IPS-11a (cell line): ENCODE results near the gene SHISA2.

Source experiments
- H3K4me3 ChIP-seq: one replicate; pipeline ENCODE4 v1.5.1; 2013; ENCODE audit warnings: low read depth, low read length, control low read depth

SHISA2 gene

DNA sequence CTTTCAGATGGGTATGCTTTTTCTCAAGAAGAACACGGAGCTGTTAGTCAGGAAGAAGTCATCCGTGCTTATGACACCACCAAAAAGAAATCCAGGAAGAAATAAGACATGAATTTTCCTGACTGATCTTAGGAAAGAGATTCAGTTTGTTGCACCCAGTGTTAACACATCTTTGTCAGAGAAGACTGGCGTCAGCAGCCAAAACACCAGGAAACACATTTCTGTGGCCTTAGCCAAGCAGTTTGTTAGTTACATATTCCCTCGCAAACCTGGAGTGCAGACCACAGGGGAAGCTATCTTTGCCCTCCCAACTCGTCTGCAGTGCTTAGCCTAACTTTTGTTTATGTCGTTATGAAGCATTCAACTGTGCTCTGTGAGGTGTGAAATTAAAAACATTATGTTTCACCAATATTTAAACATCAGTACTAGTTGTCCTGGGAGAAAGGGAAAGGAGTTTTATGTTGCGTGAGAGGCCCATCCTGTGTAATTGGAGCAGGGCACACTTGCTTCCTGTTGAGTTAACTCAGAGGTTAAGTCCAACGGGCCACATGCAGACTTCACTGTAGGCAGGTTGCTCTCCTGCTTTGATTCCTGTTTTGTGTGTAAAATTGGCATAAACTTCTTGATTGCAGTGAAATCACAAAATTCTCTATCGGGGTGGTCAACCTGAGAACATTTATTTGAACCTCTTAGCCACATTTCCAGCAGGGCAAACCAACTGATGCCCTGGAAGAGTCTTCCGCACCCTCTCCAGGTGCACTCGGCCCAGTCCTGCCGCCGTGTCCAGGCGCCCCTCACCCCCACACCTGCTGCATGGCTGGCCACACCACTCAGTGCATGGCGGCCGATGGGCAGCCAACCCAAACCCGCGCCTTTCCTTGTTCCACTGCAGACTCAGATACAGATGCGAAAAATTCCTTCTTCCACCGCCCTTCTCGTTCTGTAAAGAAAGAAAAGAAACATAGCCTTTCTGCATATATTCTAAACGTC, 31.6 kb downstream of the SHISA2 start:
- H3K4me3 ChIP-seq = no peak overlapping the region

DNA sequence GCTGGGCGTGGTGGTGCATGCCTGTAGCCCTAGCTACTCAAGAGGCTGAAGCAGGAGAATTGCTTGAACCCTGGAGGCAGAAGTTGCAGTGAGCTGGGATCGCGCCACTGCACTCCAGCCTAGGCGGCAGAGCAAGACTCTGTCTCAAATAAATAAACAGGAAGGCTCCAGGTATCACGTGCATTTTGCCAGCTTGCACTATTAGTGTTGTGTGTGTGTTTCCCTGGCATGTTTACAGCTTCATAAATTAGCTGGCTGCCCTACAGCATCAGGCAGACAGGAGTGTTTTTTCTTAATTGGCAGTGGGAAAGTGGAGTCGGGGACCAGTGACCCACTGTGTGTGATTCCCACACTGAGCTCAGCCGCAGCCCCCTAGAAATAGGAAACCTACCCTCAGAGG, 32.6 kb downstream of the SHISA2 start:
- H3K4me3 ChIP-seq = no peak overlapping the region

DNA sequence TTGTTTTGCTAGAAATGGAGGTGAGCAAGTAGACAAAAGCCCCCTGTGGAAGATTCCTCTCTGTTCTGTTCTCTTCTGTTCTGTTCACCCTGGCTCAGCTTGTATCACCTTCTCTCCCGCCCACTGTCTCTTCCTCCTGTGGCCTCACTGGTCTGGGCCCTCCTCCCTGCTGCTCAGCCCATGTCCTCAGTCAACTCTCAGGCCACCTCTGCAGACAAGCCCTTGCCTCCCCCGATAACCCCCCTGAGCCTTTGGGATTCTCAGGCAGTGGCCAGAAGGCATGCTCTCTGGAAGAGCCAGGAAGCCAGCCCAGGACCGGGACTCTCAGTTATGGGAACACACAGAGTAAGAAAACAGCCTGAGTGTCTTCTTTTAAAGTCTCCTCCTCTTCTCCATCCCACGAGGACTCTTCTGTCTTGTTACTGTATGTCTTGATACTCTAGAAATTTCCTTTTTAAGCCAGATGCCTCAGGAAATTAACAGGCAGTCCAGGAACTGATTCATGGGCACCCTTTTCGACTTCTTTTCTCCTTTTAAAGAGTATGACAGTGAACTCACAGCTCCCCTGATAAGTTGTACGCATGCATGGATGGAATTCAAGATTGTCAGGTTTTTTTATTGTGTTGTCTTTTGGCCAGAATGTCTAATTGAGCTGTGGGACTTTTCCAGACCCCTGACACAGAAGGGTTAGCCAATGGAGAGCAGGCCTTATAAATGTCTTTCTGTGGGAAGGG, 33.7 kb downstream of the SHISA2 start:
- no peak overlapping the region for H3K4me3 ChIP-seq

DNA sequence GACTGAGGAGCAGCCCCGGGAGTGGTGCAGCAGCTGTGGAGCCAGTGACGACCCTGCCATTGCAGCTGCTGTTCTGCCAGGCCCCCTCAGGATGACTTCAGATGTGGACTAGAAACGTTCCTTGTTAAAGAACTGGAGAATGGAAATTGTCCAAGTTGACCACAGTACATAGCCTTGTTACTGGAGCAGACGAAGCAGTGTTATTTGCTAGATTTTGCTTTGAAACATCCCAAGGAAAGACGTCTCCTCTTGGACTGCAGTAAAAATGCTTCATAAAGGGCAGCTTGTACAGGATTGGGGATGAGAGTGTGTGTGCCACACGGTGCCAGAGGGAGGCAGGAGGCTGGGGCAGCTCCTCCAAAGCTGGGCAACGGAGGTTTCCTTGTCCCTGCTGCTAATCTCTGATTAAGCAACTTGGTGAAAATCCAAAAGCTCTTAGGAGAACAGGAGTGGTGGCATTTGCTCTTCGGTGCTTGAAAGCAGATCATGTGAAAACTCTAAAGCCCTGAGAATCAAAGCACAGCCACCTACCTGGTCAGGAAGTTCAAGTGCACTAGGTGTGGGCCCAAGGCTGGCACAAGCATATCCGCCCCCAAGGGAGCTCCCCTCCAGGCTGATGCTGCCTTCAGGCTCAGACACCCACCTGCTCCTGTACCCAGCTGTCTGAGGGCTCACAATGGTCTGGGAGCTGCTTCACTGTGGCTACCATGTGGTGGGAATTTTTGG, 34.5 kb downstream of the SHISA2 start:
- no peak overlapping the region for H3K4me3 ChIP-seq

DNA sequence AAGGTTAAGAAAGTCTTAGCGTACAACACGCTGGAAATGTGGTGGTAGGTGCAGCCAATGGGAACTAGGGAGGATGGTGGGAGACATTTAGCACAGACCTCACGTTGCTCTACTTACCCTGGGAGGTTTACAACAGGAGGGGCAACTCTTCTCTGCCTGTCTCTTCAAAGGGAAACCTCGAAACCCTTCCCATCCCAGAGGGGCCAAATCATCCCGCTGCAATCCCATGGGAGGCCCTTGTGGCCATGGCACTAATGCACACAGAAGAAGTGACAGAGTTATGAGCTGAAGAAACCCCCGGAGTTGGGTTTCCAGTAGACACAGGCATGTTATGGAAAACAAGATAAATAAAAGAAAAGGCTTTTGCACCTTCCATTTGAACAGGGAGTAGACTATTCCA, 35.6 kb downstream of the SHISA2 start:
- H3K4me3 ChIP-seq = no peak overlapping the region

DNA sequence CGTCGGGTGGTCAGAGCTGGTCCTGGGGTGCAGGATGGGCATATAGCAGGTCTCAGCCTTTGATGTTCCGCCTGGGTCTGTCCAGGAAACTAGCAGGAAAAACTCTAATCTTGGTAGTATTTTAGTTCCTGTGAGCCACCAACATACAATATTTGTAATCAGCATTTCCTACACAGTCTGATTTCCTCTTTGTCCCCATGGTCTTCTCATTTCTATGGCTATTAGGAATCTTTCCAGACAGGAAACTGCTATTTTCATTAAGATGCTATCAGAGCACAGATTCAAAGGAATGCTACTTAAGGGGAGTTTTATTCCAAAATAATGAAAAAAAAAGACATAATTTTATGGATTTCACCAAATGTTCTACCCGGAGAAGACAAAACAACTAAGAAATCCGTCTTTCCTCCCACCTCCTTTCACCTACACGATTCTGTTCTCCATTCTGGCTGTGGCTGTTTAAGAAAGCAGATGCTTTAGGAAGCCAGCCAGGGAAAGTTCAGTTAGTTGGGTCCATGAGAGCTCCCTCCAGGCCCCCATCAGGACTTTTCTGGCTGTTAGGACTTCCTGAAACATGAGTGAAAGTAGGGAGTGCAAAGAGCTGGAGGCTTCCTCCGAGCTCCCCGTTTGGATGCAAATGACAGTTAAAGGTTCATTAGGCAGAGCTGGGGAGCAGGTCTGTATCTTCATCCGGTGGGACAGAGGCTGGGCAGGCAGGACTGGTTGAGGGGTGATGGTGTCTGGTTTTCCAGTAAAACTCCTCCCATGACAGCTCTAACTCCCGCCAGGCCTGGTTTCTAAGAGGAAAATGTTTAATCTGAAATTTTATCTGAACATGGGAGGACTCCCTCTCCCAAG, 36.3 kb downstream of the SHISA2 start:
- no peak overlapping the region for H3K4me3 ChIP-seq

DNA sequence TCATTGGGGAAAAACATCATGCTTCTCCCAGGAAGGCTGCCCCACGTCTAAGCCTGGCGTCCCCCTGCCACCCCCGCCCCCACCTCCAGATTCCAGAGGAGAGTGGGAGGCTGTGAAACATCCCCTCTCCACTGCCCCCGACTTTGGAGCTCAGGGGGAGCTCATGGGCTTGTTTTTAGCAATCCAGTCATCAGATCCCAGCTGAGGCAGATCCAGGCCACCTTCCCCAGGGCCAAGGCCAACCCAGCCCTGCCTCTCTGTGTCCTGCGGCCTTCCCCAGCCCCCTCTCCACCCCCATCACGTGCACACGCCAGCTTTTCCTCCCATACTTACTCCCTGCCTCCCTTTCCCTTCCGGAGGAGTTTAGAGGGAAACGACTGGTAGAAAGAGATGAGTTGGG, 38.8 kb downstream of the SHISA2 start:
- H3K4me3 ChIP-seq = no peak overlapping the region

DNA sequence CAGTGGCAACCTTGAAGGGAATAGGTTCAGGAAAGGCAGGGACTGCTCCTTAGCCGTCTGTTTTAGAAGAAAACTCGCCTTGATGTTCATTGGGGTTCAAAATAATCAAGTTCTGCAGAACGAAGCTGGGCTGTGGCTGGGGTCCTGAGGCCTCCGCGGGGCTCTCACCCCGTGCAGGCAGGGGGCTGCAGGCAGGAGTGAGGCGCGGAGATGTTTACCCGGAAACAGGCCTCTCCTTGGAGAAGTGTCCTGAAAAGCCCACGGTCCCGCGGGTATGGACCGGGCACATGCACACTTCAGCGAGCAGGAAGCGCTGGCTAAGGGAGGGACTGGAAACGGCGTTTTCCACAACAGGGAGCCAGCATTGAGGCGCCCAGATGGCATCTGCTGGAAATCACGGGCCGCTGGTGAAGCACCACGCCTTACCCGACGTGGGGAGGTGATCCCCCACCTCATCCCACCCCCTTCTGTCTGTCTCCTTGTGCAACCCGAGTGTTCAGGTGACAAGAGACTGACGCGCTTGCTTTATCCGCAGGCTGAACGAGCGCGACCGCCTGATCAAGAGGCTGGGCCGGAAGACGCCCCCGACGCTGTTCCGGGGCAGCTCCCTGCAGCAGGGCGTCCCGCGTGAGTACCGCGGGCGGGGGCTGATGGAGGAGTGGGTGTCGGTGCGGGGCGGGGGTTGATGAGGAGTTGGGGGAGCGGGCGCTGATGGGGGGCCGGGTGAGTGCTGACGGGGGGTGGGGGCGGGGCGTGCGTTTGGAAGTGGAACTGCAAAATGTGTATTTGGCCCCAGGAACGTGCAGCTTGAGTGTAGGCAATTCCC, 39.6 kb downstream of the SHISA2 start:
- H3K4me3 ChIP-seq = no peak overlapping the region

DNA sequence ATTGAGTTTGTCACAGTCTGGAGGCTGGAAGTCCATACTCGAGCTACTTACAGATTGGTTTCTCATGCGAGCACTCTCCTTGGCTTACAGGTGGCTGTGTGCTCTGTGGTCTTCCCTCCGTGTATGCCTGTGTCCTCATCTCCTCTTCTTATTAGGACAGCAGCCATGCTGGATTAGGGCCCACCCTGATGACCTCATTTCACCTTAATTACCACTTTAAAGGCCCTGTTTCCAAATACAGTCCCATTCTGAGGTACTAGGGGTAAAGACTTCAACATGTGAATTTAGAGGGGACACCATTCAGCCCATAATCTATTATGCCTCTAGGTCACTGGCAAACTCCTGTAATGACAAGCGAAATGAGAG, 40.6 kb downstream of the SHISA2 start:
- H3K4me3 ChIP-seq = no peak overlapping the region

DNA sequence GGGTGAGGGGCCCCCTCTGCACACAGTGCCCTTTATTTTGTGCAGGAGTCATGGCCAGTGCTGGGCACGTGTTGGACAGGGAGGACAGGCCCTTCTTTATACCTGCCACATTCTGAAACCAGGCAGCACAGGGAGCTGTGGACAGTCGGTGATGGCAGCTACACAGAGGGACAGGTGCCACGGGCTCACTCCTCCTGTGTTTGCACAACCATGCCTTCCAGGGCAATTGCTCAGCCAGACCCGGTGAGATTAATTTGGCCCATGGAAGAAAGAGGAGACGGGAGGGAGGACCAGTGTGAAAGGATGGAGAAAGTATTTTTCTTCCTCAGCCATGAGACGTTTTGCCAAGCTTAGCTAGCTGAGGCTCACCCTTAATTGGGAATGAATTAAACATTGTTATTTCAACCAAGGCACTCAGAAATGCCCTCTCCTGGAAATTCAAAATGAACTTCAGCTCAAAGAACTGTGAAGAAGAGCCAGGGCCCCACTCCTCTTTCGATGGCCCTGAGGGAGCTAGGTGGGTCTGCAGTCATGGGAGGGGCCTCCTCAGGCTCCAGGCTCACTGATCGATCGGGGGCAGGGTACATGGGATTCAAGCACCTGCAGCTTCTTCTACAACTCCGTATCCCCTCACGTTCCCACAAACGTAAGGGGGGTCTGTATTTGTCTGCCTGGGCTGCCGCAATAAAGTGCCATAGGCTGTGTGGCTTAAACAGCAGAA, 41.2 kb downstream of the SHISA2 start:
- H3K4me3 ChIP-seq = no peak overlapping the region

DNA sequence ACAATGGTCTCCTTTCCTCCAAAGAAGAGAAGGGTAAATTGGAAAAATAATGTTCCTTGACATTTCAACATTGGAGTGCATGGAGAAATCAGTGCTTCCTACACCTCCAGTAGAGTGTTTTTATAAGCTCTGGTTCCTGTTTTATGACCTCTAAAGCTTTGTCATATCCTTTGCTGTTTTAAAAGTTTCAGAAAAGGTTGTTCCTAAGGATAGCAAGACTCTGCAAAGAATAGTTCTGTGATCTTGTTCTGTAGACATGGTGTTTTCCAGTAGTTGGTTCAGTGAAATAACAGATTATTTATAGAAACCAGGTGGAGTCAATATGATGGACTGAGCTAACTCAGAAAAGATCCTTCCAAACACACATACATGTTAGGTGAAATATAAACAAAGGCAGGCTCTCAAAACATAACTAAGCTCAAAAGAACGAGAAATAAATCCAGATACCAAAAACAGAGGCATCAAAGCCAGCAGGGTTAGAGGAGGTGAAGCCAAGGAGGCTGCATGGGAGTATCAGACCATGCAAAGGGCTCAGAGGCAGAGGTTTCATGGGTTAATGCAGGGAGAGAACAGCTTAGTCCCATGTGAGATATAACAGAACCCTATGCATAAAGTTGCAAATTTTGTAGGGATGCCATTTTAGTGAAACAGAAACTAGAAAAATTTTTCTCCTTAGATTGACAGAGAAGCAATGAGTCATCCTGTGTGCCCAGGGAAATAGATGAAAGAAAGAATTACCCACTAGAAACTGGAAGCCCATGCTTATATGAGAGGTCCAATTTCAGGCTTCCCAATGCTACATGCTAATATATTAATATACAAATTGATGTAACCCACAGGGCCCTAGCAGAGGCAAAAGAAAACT, 44.3 kb downstream of the SHISA2 start:
- no peak overlapping the region for H3K4me3 ChIP-seq
